Germinal center (tissue), 1 donor: ENCODE results near the gene HOXC10.

Experiments
- DNase-seq: peaks from one replicate; pipeline ENCODE4 v3.0.0; 2012; ENCODE audit warnings: mixed read lengths, low spot score

HOXC10 gene

GRCh38 chr12:53965281-53966084, 19.5 kb upstream of the HOXC10 start:
- no peak for DNase-seq

- DNase-seq: no peak
Observed at GRCh38 chr12:53966085-53966384, 18.9 kb upstream of the HOXC10 start.

- DNase-seq: no peak
Observed at GRCh38 chr12:53966385-53967133, 18.4 kb upstream of the HOXC10 start.

- DNase-seq: no peak
Observed at GRCh38 chr12:53967421-53967925, 17.5 kb upstream of the HOXC10 start.

- DNase-seq: no peak
Observed at GRCh38 chr12:53968214-53969127, 16.5 kb upstream of the HOXC10 start.

GRCh38 chr12:53969588-53970259, 15.2 kb upstream of the HOXC10 start:
- DNase-seq: no peak

GRCh38 chr12:53970451-53970850, 14.5 kb upstream of the HOXC10 start:
- no peak for DNase-seq

GRCh38 chr12:53971129-53971528, 13.8 kb upstream of the HOXC10 start:
- DNase-seq: no peak

GRCh38 chr12:53971686-53972085, 13.3 kb upstream of the HOXC10 start:
- no peak for DNase-seq

- no peak for DNase-seq
Observed at GRCh38 chr12:53972152-53972702, 12.7 kb upstream of the HOXC10 start.

- no peak for DNase-seq
Observed at GRCh38 chr12:53972722-53973235, 12.2 kb upstream of the HOXC10 start, which contains the start of gene HOXC11. HOXC11 (plus strand) TSS chr12:53973126; CDS start chr12:53973242, 116 bp downstream.

- no peak for DNase-seq
Observed at GRCh38 chr12:53973236-53974042, 11.5 kb upstream of the HOXC10 start.

- peak; percentile 58 for DNase-seq
Observed at GRCh38 chr12:53974084-53975063, 10.6 kb upstream of the HOXC10 start, which contains the start of gene HOTAIR. HOTAIR (minus strand) TSS chr12:53974954.

GRCh38 chr12:53975064-53975471, 9.9 kb upstream of the HOXC10 start:
- DNase-seq: no peak

- DNase-seq: no peak
Observed at GRCh38 chr12:53975479-53976152, 9.3 kb upstream of the HOXC10 start.

GRCh38 chr12:53976172-53976822, 8.6 kb upstream of the HOXC10 start:
- no peak for DNase-seq

- DNase-seq: no peak
Observed at GRCh38 chr12:53976823-53977595, 7.9 kb upstream of the HOXC10 start.
